HepG2 (cell line): ENCODE data around the gene SLC29A1. TPM values are rescaled to one million over a fixed set of nuclear protein-coding genes. Genes with fewer than 3 reads are reported as not detected.

Experiments used
- HNF4G ChIP-seq, 2 experiments: sonication (generic) in 1 of 2; formaldehyde crosslinking in 1 of 2; IDR thresholded peaks; 2 replicates each; pipeline versions ENCODE4 v1.4.0 to v1.6.1; 2011 to 2020; ENCODE audit warnings: borderline replicate concordance in 2 of 2, low read depth in 2 of 2, mild to moderate bottlenecking in 2 of 2, low read length in 1 of 2, missing genetic modification reagents in 1 of 2, moderate library complexity in 1 of 2
- NFE2L2 ChIP-seq: fragments of 150-350 bp; IDR thresholded peaks from 2 replicates; pipeline ENCODE4 v1.6.1; 2014; ENCODE audit warnings: low read length
- RXRB ChIP-seq: IDR thresholded peaks from 2 replicates; pipeline ENCODE4 v1.6.1; 2016; ENCODE audit warnings: borderline replicate concordance, missing genetic modification reagents, missing compliant biosample characterization
- SIN3B ChIP-seq: fragments of 150-350 bp; IDR thresholded peaks from 2 replicates; pipeline ENCODE4 v1.6.1; 2014; ENCODE audit warnings: low read length
- SNAPC4 ChIP-seq: sonication (generic); formaldehyde crosslinking; IDR thresholded peaks from 2 replicates; pipeline ENCODE4 v1.4.0; 2020; ENCODE audit warnings: mild to moderate bottlenecking, missing genetic modification reagents
- ZBTB26 ChIP-seq: IDR thresholded peaks from 2 replicates; pipeline ENCODE4 v1.6.1; 2016; ENCODE audit warnings: missing compliant biosample characterization, missing genetic modification reagents, borderline replicate concordance
- ZNF263 ChIP-seq: sonication (generic); formaldehyde crosslinking; IDR thresholded peaks from 2 replicates; pipeline ENCODE4 v1.4.0; 2020; ENCODE audit warnings: missing genetic modification reagents
- ZNF282 ChIP-seq: fragments of 450-650 bp; IDR thresholded peaks from 2 replicates; pipeline ENCODE4 v1.6.1; 2018; ENCODE audit not compliant: partially characterized antibody
- polyA plus RNA-seq, 8 experiments: library from polyadenylated mRNA; depleted of rRNA in 3 of 8; stranded (reverse) in 7 of 8; unstranded in 1 of 8; fragments of >200 nt; fragmentation: Illumina TruSeq in 4 of 8; extraction: Trizol in 4 of 8; gene quantifications; 2 replicates each; pipeline versions ENCODE4 v1.2.1 to v1.2.3, GENCODE V29; 2011 to 2016; ENCODE audit warnings: low read depth in 4 of 8, missing spikeins in 1 of 8, mixed read lengths in 1 of 8; ENCODE audit not compliant: insufficient read depth in 1 of 8
- total RNA-seq, 5 experiments: library from RNA; depleted of rRNA; stranded (reverse); fragments of >200 nt; fragmentation: Illumina TruSeq; extraction: Trizol; gene quantifications; 2 replicates each; pipeline ENCODE4 v1.2.3, GENCODE V29; 2016; ENCODE audit warnings: low read depth in 1 of 5

Gene SLC29A1
- total and polyA plus RNA-seq, 2 of the 13 experiments (the other 11 are each of a cell fraction or from before 2014, with no cell fraction given) = 43.2 to 106 TPM

- TF ChIP-seq SNAPC4 (CRISPR knock-in tag) = no peak
- no peak for TF ChIP-seq ZNF263 (CRISPR knock-in tag)
- TF ChIP-seq RXRB (CRISPR knock-in tag) = peak; percentile 46; the same call in 1 of the 2 replicates
- peak; percentile 54; the same call in 1 of the 2 replicates for TF ChIP-seq HNF4G (IDR thresholded peaks at IDR 0.05; ENCODE audit: borderline replicate concordance, low read depth, low read length)
- TF ChIP-seq HNF4G (CRISPR knock-in tag; IDR thresholded peaks at IDR 0.05; ENCODE audit: borderline replicate concordance, low read depth) = no peak
- no peak for TF ChIP-seq ZNF282
- TF ChIP-seq ZBTB26 (CRISPR knock-in tag) = no peak
- no peak for TF ChIP-seq NFE2L2
- TF ChIP-seq SIN3B = no peak
These were observed 20.2 kb upstream of the SLC29A1 start (continued) for GRCh38 chr6:44202972-44203750.
